KOPT-K1 (cell line): ENCODE results near the gene KRTAP10-7.
"Not testable (repeated sequence)": the region's sequence is repeated elsewhere in the genome, so short reads cannot be mapped to it uniquely, and the experiment has no call there.

ENCODE experiments used
- H3K27ac ChIP-seq: fragments of 200-600 bp; sonication (generic); 2 replicates; pipeline ENCODE4 v1.5.1; 2016; ENCODE audit warnings: antibody characterized with exemption, mild to moderate bottlenecking, low read depth, low read length; ENCODE audit not compliant: poor library complexity, severe bottlenecking
- H3K36me3 ChIP-seq: fragments of 200-600 bp; sonication (generic); 2 replicates; pipeline ENCODE4 v1.5.1; 2017; ENCODE audit warnings: antibody characterized with exemption, mild to moderate bottlenecking, low read length, moderate library complexity; ENCODE audit not compliant: insufficient read depth
- H3K9me3 ChIP-seq: fragments of 200-600 bp; sonication (generic); 2 replicates; pipeline ENCODE4 v1.5.1; 2017; ENCODE audit warnings: antibody characterized with exemption, low read length, mild to moderate bottlenecking; ENCODE audit not compliant: insufficient read depth, poor library complexity, severe bottlenecking

Gene KRTAP10-7

DNA sequence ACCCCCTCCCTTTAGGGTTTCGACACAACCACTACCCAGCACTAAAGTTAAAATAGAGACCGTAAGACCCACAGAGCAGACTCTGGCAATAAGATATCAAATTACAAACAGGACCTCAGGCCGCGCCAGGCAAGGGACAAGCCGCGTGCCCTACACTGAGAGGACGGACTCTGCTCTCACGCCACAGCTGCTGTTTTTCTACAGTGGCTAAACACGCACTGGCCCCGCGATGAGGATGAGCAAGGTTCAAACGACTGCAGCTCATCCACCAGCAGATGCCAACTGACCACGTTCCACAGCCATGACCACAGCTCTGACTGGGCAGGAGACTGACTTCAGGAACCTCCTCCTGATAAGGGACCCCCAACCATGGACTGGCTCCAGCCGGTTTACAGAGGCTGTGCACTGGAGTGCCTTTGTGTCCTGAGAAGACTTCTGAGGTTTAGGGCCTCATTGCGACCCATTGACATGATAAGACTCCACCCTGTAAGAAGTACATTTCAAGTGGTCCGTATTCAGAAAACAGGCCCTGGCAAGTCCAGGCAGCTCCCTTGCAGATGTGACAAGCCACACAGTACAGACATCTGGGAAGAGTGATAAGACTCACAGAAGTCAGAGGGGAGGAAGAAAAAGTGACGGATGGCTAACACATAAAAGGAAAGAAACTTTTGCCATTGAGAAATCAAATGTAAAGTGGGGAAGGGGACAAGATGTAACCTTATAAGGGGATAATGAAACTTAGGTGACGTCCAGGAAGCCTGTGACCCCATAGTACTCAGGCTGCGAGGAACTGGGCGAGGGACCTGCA is 6.6 kb upstream of the KRTAP10-7 start:
- H3K27ac ChIP-seq = no peak overlapping the region
- H3K9me3 ChIP-seq = no peaks in the 10 kb centered on the region
- H3K36me3 ChIP-seq = no peaks in the 10 kb centered on the region

GRCh38 chr21:44594406-44594916 is 5.9 kb upstream of the KRTAP10-7 start:
- Histone ChIP-seq H3K9me3 (no peaks in the 10 kb centered on the region), H3K36me3 (no peaks in the 10 kb centered on the region), H3K27ac (no peak overlapping the region)

DNA sequence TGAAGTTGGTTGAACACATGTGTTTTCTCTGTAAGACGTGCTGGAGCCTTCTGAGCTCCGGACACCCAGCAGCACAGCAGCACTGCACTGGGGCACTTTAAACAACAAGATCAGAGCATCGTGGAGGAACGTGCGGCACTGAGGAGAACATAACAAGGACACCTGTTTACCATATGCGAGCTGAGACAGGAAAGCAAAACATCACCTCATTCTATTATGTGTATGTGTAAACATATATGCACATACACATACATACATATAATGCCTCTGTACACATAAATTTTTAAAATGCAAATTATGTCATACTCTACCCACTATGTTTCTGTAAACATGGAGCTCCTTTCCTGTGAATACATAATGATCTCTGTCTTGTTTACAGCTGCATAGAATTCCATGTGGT is 4.9 kb upstream of the KRTAP10-7 start:
- Histone ChIP-seq H3K36me3 (no peaks in the 10 kb centered on the region), H3K27ac (no peak overlapping the region), H3K9me3 (no peaks in the 10 kb centered on the region)

GRCh38 chr21:44596068-44596725 is 4.2 kb upstream of the KRTAP10-7 start:
- no peak overlapping the region for H3K27ac ChIP-seq
- H3K9me3 ChIP-seq = no peaks in the 10 kb centered on the region
- no peaks in the 10 kb centered on the region for H3K36me3 ChIP-seq

DNA sequence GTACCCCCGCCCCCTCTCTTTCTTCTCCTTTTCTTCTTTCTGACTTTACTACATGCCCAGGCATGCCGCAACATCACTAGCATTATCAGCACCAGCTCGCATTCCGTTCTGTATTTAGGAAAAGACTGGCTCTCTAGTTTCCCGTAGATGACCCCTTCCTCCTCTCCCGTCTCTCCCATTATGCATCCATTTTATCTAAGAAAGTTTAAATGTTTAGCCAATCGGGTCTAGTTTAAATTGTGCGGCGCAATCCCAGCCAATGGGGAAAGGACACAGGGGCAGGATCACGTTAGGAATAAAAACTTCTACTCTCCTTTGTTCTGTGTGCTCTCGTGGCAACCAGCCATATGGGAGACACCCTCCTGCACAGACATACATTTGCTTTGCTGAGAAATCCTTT is 2.3 kb upstream of the KRTAP10-7 start:
- H3K27ac ChIP-seq = no peak overlapping the region
- H3K36me3 ChIP-seq = no peaks in the 10 kb centered on the region
- H3K9me3 ChIP-seq = no peaks in the 10 kb centered on the region

- Histone ChIP-seq H3K9me3 (peaks cover 7% of the 10 kb centered on the region), H3K36me3 (no peaks in the 10 kb centered on the region), H3K27ac (no peak overlapping the region)
Measured at GRCh38 chr21:44599264-44600029, 950 bp upstream of the KRTAP10-7 start.

- not testable (repeated sequence) for H3K9me3 ChIP-seq, H3K36me3 ChIP-seq, H3K27ac ChIP-seq
Measured at GRCh38 chr21:44601091-44601490, 694 bp downstream of the KRTAP10-7 start.

GRCh38 chr21:44601596-44602462 is 1.4 kb downstream of the KRTAP10-7 start:
- Histone ChIP-seq H3K27ac (no peak overlapping the region), H3K36me3 (no peaks in the 10 kb centered on the region), H3K9me3 (peaks cover 9% of the 10 kb centered on the region)

GRCh38 chr21:44602463-44602850 is 2.1 kb downstream of the KRTAP10-7 start:
- Histone ChIP-seq H3K36me3 (no peaks in the 10 kb centered on the region), H3K9me3 (peaks cover 9% of the 10 kb centered on the region), H3K27ac (no peak overlapping the region)

- H3K9me3 ChIP-seq = peaks cover 9% of the 10 kb centered on the region
- no peak overlapping the region for H3K27ac ChIP-seq
- no peaks in the 10 kb centered on the region for H3K36me3 ChIP-seq
Measured at GRCh38 chr21:44603109-44603875, 2.9 kb downstream of the KRTAP10-7 start.

- no peak overlapping the region for H3K27ac ChIP-seq
- H3K36me3 ChIP-seq = no peaks in the 10 kb centered on the region
- H3K9me3 ChIP-seq = peaks cover 10% of the 10 kb centered on the region
Measured at GRCh38 chr21:44603911-44604310, 3.5 kb downstream of the KRTAP10-7 start.

DNA sequence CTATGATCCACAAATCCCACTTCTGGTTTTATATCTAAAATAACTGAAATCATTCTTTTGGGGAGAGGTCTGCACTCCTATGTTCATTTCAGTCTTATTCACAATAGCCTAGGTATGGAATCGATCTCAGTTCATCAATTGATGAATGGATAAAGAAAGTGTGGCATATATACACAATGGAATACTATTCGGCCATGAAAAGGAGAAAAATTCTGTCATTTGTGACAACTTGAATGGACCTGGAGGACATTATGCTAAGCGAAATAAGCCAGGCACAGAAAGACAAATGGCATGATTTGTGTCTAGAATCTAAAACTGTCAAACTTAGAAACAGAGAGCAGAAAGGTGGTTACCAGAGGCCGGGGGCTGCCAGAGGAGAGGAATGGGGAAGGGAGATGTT is 6.1 kb downstream of the KRTAP10-7 start:
- Histone ChIP-seq H3K27ac (no peak overlapping the region), H3K9me3 (peaks cover 34% of the 10 kb centered on the region), H3K36me3 (no peaks in the 10 kb centered on the region)

GRCh38 chr21:44609193-44609592 is 8.8 kb downstream of the KRTAP10-7 start:
- H3K27ac ChIP-seq = no peak overlapping the region
- peaks cover 38% of the 10 kb centered on the region for H3K9me3 ChIP-seq
- H3K36me3 ChIP-seq = no peaks in the 10 kb centered on the region
